ENCODE measurements around the gene OR2V2.

The OR2V2 gene

GRCh38 chr5:181199881-181200638 lies 52.7 kb downstream of the OR2V2 start:
- H3K27ac ChIP-seq: no peak overlapping the region
- H3K4me3 ChIP-seq: no peak overlapping the region

GRCh38 chr5:181200816-181201215 lies 53.4 kb downstream of the OR2V2 start:
- H3K4me3 ChIP-seq: no peak overlapping the region

GRCh38 chr5:181203093-181203711 lies 55.8 kb downstream of the OR2V2 start:
- Histone ChIP-seq H3K27ac (peak overlapping the region in 13 of 21 experiments; percentile 50 to 82 (median 72)), H3K4me3 (peak overlapping the region in 6 of 7 experiments; percentile 45 to 68 (median 54))

More at GRCh38 chr5:181200816-181201215, 53.4 kb downstream of the OR2V2 start:
- no peak overlapping the region for H3K27ac ChIP-seq

- H3K27ac ChIP-seq: peak overlapping the region in 16 of 21 experiments; percentile 18 to 82 (median 72)
These were observed 56.4 kb downstream of the OR2V2 start for GRCh38 chr5:181203777-181204112.

GRCh38 chr5:181204113-181204825 lies 56.9 kb downstream of the OR2V2 start:
- Histone ChIP-seq H3K4me3 (peak overlapping the region; percentile 45 to 68 (median 52)), H3K27ac (peak overlapping the region in 20 of 21 experiments; percentile 4 to 82 (median 70))

More at GRCh38 chr5:181203777-181204112, 56.4 kb downstream of the OR2V2 start:
- peak overlapping the region; percentile 45 to 68 (median 52) for H3K4me3 ChIP-seq

GRCh38 chr5:181204826-181205760 lies 57.7 kb downstream of the OR2V2 start, which contains the start of gene TRIM7:
TSS of gene TRIM7 (minus strand) at chr5:181205196. CDS start at chr5:181205110, 86 bp downstream.
- peak within 1 kb of the TSS in 20 of 21 experiments; percentile 4 to 82 (median 70) for H3K27ac ChIP-seq
- peak within 1 kb of the TSS; percentile 45 to 68 (median 52) for H3K4me3 ChIP-seq

- Histone ChIP-seq H3K4me3 (peak overlapping the region; percentile 34 to 68 (median 52)), H3K27ac (peak overlapping the region in 4 of 21 experiments; percentile 12 to 82 (median 70))
These were observed 58.6 kb downstream of the OR2V2 start for GRCh38 chr5:181205761-181206649.

- Histone ChIP-seq H3K27ac (peak overlapping the region in 16 of 21 experiments; percentile 10 to 77 (median 49)), H3K4me3 (peak overlapping the region; percentile 34 to 68 (median 52))
These were observed 60.0 kb downstream of the OR2V2 start for GRCh38 chr5:181207214-181207959.

- peak overlapping the region in 1 of 7 experiments; percentile 68 for H3K4me3 ChIP-seq
These were observed 60.5 kb downstream of the OR2V2 start for GRCh38 chr5:181207960-181208253.

More at GRCh38 chr5:181207960-181208253, 60.5 kb downstream of the OR2V2 start:
- H3K27ac ChIP-seq: peak overlapping the region in 1 of 21 experiments; percentile 77

Measured in skin epidermis (tissue), 12 donors.